ENCODE data around the gene MYBPH. TPM values are rescaled to one million over a fixed set of nuclear protein-coding genes. Genes with fewer than 3 reads are reported as not detected.
A peak's percentile ranks its signal among the peaks of the same experiment; 100 is the strongest.

Gene MYBPH
- total and polyA plus RNA-seq, 2 of the 13 experiments (the other 11 are each of a cell fraction or from before 2014, with no cell fraction given): not detected

DNA sequence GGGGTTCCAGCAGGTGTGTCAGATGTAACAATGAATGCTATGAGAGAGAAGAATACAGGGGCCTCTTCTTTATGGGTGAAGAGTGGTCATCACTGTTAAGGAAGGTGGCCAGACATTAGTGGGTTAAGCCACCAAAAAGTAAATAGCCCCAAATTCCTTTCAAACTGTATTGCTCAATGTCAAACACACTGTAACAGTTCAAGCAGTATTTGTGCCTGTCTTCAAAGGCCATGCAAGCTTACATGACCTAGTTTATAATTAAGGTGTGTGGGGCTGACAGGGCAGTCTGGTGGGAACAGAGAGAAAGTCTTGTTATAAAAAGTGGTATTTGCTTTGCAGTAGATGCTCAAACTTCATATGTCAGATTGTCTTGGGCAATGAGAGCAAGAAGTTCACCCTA lies 35.4 kb upstream of the MYBPH start (continued):
- TF ChIP-seq, protein P1, sequence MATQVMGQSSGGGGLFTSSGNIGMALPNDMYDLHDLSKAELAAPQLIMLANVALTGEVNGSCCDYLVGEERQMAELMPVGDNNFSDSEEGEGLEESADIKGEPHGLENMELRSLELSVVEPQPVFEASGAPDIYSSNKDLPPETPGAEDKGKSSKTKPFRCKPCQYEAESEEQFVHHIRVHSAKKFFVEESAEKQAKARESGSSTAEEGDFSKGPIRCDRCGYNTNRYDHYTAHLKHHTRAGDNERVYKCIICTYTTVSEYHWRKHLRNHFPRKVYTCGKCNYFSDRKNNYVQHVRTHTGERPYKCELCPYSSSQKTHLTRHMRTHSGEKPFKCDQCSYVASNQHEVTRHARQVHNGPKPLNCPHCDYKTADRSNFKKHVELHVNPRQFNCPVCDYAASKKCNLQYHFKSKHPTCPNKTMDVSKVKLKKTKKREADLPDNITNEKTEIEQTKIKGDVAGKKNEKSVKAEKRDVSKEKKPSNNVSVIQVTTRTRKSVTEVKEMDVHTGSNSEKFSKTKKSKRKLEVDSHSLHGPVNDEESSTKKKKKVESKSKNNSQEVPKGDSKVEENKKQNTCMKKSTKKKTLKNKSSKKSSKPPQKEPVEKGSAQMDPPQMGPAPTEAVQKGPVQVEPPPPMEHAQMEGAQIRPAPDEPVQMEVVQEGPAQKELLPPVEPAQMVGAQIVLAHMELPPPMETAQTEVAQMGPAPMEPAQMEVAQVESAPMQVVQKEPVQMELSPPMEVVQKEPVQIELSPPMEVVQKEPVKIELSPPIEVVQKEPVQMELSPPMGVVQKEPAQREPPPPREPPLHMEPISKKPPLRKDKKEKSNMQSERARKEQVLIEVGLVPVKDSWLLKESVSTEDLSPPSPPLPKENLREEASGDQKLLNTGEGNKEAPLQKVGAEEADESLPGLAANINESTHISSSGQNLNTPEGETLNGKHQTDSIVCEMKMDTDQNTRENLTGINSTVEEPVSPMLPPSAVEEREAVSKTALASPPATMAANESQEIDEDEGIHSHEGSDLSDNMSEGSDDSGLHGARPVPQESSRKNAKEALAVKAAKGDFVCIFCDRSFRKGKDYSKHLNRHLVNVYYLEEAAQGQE (IDR thresholded peaks at IDR 0.05; ENCODE audit: borderline replicate concordance in 1 of 2, low read depth in 1 of 2, low read length in 2 of 2): no peak
- no peak for TF ChIP-seq RBFOX2 (IDR thresholded peaks at IDR 0.05; ENCODE audit: low read depth, low read length)
- TF ChIP-seq, protein P2, sequence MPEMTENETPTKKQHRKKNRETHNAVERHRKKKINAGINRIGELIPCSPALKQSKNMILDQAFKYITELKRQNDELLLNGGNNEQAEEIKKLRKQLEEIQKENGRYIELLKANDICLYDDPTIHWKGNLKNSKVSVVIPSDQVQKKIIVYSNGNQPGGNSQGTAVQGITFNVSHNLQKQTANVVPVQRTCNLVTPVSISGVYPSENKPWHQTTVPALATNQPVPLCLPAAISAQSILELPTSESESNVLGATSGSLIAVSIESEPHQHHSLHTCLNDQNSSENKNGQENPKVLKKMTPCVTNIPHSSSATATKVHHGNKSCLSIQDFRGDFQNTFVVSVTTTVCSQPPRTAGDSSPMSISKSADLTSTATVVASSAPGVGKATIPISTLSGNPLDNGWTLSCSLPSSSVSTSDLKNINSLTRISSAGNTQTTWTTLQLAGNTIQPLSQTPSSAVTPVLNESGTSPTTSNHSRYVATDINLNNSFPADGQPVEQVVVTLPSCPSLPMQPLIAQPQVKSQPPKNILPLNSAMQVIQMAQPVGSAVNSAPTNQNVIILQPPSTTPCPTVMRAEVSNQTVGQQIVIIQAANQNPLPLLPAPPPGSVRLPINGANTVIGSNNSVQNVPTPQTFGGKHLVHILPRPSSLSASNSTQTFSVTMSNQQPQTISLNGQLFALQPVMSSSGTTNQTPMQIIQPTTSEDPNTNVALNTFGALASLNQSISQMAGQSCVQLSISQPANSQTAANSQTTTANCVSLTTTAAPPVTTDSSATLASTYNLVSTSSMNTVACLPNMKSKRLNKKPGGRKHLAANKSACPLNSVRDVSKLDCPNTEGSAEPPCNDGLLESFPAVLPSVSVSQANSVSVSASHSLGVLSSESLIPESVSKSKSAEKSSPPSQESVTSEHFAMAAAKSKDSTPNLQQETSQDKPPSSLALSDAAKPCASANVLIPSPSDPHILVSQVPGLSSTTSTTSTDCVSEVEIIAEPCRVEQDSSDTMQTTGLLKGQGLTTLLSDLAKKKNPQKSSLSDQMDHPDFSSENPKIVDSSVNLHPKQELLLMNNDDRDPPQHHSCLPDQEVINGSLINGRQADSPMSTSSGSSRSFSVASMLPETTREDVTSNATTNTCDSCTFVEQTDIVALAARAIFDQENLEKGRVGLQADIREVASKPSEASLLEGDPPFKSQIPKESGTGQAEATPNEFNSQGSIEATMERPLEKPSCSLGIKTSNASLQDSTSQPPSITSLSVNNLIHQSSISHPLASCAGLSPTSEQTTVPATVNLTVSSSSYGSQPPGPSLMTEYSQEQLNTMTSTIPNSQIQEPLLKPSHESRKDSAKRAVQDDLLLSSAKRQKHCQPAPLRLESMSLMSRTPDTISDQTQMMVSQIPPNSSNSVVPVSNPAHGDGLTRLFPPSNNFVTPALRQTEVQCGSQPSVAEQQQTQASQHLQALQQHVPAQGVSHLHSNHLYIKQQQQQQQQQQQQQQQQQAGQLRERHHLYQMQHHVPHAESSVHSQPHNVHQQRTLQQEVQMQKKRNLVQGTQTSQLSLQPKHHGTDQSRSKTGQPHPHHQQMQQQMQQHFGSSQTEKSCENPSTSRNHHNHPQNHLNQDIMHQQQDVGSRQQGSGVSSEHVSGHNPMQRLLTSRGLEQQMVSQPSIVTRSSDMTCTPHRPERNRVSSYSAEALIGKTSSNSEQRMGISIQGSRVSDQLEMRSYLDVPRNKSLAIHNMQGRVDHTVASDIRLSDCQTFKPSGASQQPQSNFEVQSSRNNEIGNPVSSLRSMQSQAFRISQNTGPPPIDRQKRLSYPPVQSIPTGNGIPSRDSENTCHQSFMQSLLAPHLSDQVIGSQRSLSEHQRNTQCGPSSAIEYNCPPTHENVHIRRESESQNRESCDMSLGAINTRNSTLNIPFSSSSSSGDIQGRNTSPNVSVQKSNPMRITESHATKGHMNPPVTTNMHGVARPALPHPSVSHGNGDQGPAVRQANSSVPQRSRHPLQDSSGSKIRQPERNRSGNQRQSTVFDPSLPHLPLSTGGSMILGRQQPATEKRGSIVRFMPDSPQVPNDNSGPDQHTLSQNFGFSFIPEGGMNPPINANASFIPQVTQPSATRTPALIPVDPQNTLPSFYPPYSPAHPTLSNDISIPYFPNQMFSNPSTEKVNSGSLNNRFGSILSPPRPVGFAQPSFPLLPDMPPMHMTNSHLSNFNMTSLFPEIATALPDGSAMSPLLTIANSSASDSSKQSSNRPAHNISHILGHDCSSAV (CRISPR knock-in tag; IDR thresholded peaks at IDR 0.05; ENCODE audit: borderline replicate concordance): no peak
- TF ChIP-seq, protein P3, sequence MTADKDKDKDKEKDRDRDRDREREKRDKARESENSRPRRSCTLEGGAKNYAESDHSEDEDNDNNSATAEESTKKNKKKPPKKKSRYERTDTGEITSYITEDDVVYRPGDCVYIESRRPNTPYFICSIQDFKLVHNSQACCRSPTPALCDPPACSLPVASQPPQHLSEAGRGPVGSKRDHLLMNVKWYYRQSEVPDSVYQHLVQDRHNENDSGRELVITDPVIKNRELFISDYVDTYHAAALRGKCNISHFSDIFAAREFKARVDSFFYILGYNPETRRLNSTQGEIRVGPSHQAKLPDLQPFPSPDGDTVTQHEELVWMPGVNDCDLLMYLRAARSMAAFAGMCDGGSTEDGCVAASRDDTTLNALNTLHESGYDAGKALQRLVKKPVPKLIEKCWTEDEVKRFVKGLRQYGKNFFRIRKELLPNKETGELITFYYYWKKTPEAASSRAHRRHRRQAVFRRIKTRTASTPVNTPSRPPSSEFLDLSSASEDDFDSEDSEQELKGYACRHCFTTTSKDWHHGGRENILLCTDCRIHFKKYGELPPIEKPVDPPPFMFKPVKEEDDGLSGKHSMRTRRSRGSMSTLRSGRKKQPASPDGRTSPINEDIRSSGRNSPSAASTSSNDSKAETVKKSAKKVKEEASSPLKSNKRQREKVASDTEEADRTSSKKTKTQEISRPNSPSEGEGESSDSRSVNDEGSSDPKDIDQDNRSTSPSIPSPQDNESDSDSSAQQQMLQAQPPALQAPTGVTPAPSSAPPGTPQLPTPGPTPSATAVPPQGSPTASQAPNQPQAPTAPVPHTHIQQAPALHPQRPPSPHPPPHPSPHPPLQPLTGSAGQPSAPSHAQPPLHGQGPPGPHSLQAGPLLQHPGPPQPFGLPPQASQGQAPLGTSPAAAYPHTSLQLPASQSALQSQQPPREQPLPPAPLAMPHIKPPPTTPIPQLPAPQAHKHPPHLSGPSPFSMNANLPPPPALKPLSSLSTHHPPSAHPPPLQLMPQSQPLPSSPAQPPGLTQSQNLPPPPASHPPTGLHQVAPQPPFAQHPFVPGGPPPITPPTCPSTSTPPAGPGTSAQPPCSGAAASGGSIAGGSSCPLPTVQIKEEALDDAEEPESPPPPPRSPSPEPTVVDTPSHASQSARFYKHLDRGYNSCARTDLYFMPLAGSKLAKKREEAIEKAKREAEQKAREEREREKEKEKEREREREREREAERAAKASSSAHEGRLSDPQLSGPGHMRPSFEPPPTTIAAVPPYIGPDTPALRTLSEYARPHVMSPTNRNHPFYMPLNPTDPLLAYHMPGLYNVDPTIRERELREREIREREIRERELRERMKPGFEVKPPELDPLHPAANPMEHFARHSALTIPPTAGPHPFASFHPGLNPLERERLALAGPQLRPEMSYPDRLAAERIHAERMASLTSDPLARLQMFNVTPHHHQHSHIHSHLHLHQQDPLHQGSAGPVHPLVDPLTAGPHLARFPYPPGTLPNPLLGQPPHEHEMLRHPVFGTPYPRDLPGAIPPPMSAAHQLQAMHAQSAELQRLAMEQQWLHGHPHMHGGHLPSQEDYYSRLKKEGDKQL (CRISPR knock-in tag; IDR thresholded peaks at IDR 0.05; ENCODE audit: low read depth): peak; percentile 73; the same call in 1 of the 2 replicates
- TF ChIP-seq GLI4 (CRISPR knock-in tag; IDR thresholded peaks at IDR 0.05; ENCODE audit: borderline replicate concordance): no peak
- TF ChIP-seq KDM4B (CRISPR knock-in tag; IDR thresholded peaks at IDR 0.05): no peak
- no peak for TF ChIP-seq ZMYM3 (CRISPR knock-in tag; IDR thresholded peaks at IDR 0.05)
- TF ChIP-seq PTBP1 (IDR thresholded peaks at IDR 0.05; ENCODE audit: low read depth, low read length, poor library complexity, severe bottlenecking): no peak
- no peak for TF ChIP-seq NFKBIZ (CRISPR knock-in tag; IDR thresholded peaks at IDR 0.05)
- no peak for TF ChIP-seq GTF2F1 (IDR thresholded peaks at IDR 0.05; ENCODE audit: low read length)
- TF ChIP-seq ZNF138 (CRISPR knock-in tag; IDR thresholded peaks at IDR 0.05; ENCODE audit: low read depth): no peak

Measured in HepG2 (cell line).